ENCODE data around the gene VPS37D.

DNA sequence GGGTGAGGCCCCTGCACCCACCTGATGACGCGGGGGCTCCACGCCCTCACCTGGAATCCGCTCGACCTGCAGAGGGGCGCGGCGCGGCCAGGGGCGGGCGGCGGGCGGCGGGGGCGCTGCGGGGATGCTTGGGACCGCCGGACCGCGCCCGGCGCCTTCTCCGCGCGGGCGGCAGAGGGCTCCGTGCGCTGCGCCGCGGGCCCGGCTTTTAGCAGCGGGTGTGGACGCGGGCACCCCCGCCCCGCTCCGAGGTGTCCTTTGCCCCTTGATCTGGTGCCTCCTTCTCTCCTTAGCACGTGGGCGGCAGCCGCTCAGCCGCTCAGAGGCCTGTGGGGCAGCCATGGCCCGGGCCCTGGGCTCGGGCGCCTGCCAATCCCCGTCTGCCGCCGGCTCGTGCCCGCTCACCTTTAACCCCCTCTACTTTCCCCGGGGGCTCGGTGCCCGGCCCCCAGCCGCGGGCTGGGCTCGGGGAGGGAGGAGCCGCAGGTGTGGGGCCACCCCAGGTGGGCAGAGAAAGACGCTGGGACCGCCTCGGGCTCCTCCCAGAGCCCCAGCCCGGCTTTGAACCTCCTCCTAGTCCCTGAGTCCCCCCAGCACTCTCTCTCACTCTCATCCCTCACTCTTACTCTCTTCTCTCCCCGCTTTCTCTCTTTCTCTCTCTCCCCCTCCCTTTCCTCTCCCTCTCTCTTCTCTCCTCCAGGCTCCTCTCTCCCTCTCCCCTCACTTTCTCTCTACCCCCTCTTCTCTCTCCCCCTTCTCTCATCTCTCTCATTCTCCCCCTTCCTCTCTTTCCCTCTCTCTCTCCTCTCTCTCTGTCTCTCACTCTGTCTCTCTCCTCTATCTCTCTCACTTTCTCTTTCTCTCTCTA is 19.7 kb upstream of the VPS37D start:
- TF ChIP-seq, protein P1, sequence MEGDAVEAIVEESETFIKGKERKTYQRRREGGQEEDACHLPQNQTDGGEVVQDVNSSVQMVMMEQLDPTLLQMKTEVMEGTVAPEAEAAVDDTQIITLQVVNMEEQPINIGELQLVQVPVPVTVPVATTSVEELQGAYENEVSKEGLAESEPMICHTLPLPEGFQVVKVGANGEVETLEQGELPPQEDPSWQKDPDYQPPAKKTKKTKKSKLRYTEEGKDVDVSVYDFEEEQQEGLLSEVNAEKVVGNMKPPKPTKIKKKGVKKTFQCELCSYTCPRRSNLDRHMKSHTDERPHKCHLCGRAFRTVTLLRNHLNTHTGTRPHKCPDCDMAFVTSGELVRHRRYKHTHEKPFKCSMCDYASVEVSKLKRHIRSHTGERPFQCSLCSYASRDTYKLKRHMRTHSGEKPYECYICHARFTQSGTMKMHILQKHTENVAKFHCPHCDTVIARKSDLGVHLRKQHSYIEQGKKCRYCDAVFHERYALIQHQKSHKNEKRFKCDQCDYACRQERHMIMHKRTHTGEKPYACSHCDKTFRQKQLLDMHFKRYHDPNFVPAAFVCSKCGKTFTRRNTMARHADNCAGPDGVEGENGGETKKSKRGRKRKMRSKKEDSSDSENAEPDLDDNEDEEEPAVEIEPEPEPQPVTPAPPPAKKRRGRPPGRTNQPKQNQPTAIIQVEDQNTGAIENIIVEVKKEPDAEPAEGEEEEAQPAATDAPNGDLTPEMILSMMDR (conservative IDR thresholded peaks at IDR 0.05; ENCODE audit: low read depth, low read length), result peak; percentile 16; the same call in 1 of the 2 replicates
- no peak for TF ChIP-seq EZH2 (IDR thresholded peaks at IDR 0.05; ENCODE audit: borderline replicate concordance, low read depth, low read length, poor library complexity, severe bottlenecking)
